Fibroblast of skin of back (primary cell): ENCODE results near the gene PTPN21.

Experiments
- DNase-seq: peaks from one replicate; pipeline ENCODE4 v3.0.0-alpha.2; 2013

Gene PTPN21

DNA sequence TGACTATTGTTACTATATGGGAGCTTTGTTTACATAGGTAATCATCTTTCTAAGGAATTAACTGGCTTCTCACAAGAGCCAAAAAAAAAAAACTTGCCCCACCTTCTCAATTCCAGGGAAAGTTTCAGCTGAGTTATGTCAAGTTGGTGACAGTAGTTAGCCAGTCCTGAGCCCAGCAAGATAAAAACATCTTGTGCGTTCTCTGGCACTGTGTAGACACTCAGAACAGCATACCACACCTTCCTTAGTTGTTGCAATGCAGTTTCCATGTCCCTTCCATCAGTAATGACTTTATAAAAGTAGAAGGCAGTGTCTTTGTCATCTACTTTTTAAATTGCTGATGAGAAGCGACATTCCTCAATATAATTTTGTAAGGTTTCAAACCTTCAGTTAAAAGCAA, 50.2 kb downstream of the PTPN21 start:
- no peak for DNase-seq

DNA sequence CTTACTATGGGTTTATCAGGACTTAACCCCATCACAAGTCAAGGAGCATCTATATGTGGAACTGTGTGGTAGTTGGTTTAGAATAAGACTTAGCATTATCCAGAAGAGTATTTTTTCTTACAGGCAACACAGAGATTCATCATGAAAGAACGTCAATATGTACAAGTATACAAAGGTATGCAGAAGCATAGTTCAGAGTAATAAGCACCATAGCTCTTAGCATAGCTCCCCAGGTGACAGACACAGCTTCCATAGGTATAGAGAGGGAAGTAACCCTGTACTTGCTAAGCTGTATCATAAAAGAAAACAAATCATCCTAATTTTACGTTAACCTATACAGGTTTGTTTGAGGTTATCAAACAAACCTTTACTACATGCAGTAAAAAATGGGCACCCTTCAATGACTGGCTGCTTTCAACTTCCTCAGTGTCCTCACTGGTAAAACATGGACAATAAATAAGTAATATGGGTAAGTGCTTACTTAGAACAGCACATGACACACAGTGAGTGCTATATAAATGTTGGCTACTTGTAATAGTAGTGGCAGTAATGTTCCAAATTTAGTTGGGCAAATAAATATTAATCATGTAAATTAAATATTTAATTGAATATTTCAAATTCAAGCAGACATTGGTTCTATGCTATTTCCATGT, 50.9 kb downstream of the PTPN21 start:
- DNase-seq, result no peak

DNA sequence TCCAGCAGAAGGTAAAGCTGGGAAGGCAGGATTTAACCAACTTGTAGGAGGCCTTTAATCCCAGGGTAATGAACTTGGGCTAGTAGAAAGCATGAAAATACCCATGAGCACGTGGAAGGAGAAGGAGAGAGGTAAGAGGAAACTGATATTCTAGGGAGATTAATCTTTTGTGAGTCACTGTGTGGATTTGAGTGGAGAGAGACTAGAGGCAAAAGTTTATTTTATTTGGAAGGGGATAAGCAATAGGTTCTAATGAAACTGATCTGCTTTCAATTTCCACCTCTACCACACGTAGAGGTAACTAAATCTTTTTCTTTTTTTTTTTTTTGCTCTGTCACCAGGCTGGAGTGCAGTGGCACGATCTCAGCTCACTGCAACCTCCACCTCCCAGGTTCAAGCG, 52.1 kb downstream of the PTPN21 start:
- no peak for DNase-seq

GRCh38 chr14:88500611-88501010, 54.2 kb downstream of the PTPN21 start:
- no peak for DNase-seq

DNA sequence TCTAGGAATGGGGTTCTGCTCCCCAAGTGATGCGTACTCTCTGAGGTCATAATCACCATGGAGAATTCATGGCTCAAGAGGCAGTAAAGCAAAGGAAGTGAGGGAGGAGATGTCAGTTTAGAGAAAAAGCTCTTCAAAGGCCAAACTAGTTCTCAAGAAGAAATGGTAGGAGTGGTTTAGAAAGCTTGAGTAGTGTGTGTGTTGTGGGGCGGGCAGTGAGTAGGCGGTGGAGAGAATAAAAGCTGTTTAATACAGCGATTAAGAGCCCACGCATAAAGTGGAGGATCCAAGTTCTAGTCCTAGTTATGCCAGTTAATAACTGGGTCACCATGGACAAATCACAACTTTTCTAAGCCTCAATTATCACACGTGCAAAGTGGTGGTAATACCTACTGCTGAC, 55.6 kb downstream of the PTPN21 start:
- DNase-seq, result no peak

- no peak for DNase-seq
Observed at GRCh38 chr14:88496414-88496813, 58.4 kb downstream of the PTPN21 start.

GRCh38 chr14:88493392-88494185, 61.2 kb downstream of the PTPN21 start:
- DNase-seq, result no peak

- DNase-seq, result peak; percentile 64
Observed at GRCh38 chr14:88492272-88493089, 62.3 kb downstream of the PTPN21 start.

DNA sequence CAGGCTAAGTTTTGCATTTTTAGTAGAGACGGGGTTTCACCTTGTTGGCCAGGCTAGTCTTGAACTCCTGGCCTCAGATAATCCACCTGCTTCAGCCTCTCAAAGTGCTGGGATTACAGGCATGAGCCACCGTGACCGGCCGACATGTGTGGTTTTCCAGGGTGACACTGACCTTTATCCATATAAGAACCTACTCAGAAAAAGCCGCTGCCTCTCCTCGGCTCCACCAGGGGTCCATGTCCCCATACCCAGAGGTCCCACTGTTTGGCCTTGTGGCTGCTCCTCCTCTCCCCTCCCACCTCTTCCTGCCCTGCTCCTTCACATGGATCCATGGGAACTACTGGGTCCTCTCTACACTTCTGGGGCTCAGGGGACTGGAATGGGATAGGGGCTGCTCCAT, 64.6 kb downstream of the PTPN21 start:
- no peak for DNase-seq

GRCh38 chr14:88488897-88489296, 65.9 kb downstream of the PTPN21 start:
- no peak for DNase-seq

DNA sequence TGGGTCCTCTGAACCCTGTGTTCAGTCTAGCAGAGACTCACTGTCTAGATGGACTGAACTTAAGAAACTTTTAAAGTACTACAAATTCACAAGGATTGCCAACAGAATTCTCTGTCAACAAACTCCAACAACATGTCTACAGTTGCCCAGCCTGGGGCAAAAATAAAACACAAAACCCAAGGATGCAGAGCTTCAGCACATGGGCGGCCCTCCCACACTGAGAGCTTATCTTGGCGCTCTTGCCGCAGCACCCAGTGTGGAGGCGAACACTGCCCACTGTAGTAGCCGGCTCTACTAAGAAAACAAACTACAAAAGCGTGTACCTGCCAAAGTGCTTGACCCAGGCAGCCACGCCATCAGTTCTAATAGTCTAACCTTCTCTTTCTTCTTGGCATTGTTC, 66.7 kb downstream of the PTPN21 start:
- no peak for DNase-seq

DNA sequence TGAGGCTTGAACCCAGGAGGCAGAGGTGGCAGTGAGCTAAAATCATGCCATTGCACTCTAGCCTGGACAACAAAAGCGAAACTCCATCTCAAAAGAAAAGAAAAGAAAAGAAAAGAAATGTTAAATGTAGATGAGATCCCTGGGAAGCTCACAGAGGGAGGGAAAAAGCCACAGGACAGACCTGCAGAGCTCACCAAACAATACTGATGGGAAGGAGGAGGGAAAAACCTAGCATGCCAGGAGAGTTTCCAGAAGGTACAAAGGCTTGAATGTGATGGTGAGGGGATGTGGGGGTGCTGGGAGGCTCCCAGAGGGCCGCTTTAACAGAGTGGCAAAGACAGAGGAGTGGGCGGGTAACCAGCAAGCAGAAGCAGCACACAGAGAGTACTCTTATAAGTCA, 72.3 kb downstream of the PTPN21 start:
- DNase-seq, result no peak

DNA sequence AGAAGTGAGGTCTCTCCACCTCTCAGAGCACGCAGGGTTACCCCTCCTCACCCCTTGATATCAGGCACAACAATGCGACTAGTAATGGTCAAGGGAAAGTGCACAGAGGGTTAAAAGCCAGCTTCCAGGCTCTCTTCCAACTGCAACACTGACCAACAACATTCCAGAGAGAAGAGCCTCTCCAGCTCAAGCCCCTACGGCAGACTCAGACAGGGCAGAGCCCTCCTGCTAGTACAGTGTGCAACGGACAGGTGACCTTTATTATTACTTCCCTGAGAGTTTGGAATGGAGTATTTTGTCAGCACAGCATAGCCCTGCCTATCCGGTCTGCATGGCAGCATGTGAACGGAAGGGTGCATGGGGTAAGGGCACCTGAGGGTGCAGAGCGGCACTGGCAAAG, 73.0 kb downstream of the PTPN21 start:
- no peak for DNase-seq

GRCh38 chr14:88481059-88481458, 73.7 kb downstream of the PTPN21 start:
- no peak for DNase-seq

DNA sequence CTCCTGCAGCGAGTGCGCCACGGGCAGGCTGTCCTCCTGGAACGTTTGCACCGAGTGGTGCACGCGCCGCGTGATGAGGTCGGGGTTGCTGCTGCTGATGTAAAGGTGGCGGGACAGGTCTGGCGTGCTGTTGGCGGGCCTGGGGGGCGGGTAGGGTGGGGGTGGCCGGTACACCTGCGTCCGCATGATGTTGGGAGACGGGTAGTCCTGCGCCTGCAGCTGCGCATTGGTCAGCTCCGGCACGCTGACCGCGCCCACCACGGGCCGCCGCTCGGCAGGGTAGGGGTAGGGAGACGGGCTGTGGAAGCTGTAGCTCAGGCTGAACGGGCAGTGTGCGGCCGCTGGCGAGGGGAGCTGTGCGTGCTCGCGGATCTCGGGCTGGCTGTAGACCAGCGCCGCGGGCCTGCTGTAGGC, 75.2 kb downstream of the PTPN21 start:
- DNase-seq, result no peak

GRCh38 chr14:88478931-88479330, 75.9 kb downstream of the PTPN21 start:
- DNase-seq, result no peak

DNA sequence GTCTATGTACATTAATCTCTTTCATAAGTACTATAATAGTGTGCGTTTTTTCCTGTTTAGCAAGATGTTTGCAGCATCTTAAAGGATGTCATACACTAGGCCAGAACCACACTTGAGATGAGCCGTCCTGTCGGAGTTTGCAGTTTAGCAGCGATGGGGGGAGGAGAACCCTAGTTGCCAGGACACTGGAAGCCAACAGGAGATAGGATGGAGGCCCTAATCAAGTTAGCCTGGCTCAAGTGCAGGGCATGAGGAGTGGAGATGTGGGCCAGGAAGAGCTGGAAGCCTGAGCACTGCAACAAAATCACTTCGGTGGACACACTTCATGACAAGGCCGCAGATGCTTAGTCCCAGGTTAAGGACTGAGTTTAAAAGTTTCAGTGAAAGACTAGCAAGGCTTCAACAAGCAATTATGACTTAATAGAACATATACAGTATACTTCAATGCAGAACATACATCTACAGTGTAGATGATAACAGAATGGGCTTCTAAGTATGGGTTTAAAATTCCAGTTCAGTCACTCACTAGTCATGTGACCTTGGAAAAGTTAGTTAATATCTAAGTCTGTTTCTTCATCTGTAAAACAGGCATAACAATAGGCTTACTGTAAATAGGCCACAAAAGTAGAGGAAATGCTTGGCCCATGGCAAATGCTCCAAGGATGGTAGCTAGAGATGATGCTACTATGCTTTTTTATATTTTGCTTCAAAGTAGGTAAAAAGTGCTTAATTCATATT, 77.1 kb downstream of the PTPN21 start:
- peak; percentile 6 for DNase-seq

- DNase-seq, result no peak
Observed at GRCh38 chr14:88476825-88477224, 78.0 kb downstream of the PTPN21 start.

- no peak for DNase-seq
Observed at GRCh38 chr14:88476214-88476774, 78.5 kb downstream of the PTPN21 start.

GRCh38 chr14:88473791-88474190, 81.0 kb downstream of the PTPN21 start:
- no peak for DNase-seq

- DNase-seq, result peak; percentile 28
Observed at GRCh38 chr14:88470542-88471440, 84.0 kb downstream of the PTPN21 start.
